Measurements from ENCODE around the gene WNT5A.

WNT5A gene

DNA sequence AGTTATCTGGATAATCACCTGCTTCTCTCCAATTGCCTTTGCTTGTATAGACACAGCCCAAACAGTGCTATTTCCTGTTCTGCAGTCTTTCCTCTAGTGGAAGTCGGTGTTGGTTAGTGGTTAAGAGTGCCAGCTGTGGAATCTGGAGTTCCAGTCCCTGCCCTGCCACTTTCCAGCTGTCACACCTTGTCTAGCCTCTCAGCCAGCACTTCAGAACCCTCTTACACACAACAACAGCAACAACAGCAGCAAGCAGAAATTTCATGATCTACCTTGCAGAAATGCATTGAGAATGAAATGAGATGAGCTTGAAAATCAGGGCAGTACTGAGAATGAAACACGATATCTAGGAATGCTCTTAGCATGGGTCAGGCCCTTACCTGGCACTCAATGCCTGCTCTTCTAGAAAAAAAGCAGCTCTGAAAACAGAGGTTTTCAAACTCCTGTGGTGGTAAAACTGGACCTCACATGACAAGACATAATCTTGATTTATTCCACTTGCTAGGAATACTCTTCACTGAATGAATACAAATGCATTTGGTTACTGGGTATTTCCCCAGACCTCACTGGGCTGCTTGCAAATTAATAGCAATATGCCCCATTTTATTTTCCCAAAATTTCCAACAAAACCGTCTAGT is 3.3 kb upstream of the WNT5A start:
- Histone ChIP-seq H3K4me1 (ENCODE audit: insufficient read depth, low read length, severe bottlenecking) (peaks cover 7% of the 10 kb centered on the region), H3K9ac (ENCODE audit: low read length) (no peak overlapping the region), H3K27ac (ENCODE audit: low read depth, low read length, poor library complexity, severe bottlenecking) (no peak overlapping the region), H2AFZ (ENCODE audit: low read length) (no peak overlapping the region), H3K4me3 (ENCODE audit: low read depth, low read length, poor library complexity, severe bottlenecking) (no peak overlapping the region), H3K4me2 (ENCODE audit: low read length) (no peak overlapping the region), H3K36me3 (ENCODE audit: insufficient read depth, low read length) (no peaks in the 10 kb centered on the region), H3K9me2 (ENCODE audit: low read depth, low read length) (no peaks in the 10 kb centered on the region), H3K9me3 (ENCODE audit: low read length) (no peaks in the 10 kb centered on the region), H4K20me1 (ENCODE audit: insufficient read depth, low read length) (no peaks in the 10 kb centered on the region), H3K79me2 (ENCODE audit: insufficient read depth, low read length) (no peaks in the 10 kb centered on the region), H3K27me3 (ENCODE audit: insufficient read depth, low read length) (no peaks in the 10 kb centered on the region), H3F3A (ENCODE audit: insufficient read depth, low read length) (no peaks in the 10 kb centered on the region)
- no peak for TF ChIP-seq EZH2 (IDR thresholded peaks at IDR 0.05; ENCODE audit: borderline replicate concordance, low read length)
- TF ChIP-seq, protein P1, sequence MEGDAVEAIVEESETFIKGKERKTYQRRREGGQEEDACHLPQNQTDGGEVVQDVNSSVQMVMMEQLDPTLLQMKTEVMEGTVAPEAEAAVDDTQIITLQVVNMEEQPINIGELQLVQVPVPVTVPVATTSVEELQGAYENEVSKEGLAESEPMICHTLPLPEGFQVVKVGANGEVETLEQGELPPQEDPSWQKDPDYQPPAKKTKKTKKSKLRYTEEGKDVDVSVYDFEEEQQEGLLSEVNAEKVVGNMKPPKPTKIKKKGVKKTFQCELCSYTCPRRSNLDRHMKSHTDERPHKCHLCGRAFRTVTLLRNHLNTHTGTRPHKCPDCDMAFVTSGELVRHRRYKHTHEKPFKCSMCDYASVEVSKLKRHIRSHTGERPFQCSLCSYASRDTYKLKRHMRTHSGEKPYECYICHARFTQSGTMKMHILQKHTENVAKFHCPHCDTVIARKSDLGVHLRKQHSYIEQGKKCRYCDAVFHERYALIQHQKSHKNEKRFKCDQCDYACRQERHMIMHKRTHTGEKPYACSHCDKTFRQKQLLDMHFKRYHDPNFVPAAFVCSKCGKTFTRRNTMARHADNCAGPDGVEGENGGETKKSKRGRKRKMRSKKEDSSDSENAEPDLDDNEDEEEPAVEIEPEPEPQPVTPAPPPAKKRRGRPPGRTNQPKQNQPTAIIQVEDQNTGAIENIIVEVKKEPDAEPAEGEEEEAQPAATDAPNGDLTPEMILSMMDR (IDR thresholded peaks at IDR 0.05; ENCODE audit: low read length), result no peak

DNA sequence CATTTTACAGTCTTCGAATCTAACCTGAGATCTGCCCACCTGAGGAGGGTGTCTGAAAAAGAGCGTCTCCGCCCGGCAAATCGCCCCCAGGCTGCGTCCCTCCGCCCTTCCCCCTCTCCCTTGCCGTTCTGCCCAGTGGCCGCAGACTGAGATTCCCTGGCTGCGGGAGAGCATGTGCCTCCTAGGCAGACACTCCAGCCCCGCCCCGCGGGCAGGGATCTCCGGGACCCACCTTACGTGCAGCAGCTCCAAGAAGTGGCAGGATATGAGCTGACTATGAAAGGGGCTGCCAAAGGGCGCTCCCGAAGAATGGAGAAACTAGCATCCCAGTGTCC is 2.7 kb upstream of the WNT5A start:
- TF ChIP-seq, protein P1 (IDR thresholded peaks at IDR 0.05; ENCODE audit: low read length), result no peak
- TF ChIP-seq EZH2 (IDR thresholded peaks at IDR 0.05; ENCODE audit: borderline replicate concordance, low read length), result no peak
- no peaks in the 10 kb centered on the region for H3K79me2 ChIP-seq (ENCODE audit: insufficient read depth, low read length)
- no peaks in the 10 kb centered on the region for H4K20me1 ChIP-seq (ENCODE audit: insufficient read depth, low read length)
- no peaks in the 10 kb centered on the region for H3K9me2 ChIP-seq (ENCODE audit: low read depth, low read length)
- H3K4me2 ChIP-seq (ENCODE audit: low read length), result no peak overlapping the region
- H3K27ac ChIP-seq (ENCODE audit: low read depth, low read length, poor library complexity, severe bottlenecking), result no peak overlapping the region
- no peak overlapping the region for H2AFZ ChIP-seq (ENCODE audit: low read length)
- H3K27me3 ChIP-seq (ENCODE audit: insufficient read depth, low read length), result no peaks in the 10 kb centered on the region
- peaks cover 7% of the 10 kb centered on the region for H3K4me1 ChIP-seq (ENCODE audit: insufficient read depth, low read length, severe bottlenecking)
- H3K9ac ChIP-seq (ENCODE audit: low read length), result no peak overlapping the region
- no peaks in the 10 kb centered on the region for H3F3A ChIP-seq (ENCODE audit: insufficient read depth, low read length)
- H3K9me3 ChIP-seq (ENCODE audit: low read length), result no peaks in the 10 kb centered on the region
- H3K36me3 ChIP-seq (ENCODE audit: insufficient read depth, low read length), result no peaks in the 10 kb centered on the region
- no peak overlapping the region for H3K4me3 ChIP-seq (ENCODE audit: low read depth, low read length, poor library complexity, severe bottlenecking)

DNA sequence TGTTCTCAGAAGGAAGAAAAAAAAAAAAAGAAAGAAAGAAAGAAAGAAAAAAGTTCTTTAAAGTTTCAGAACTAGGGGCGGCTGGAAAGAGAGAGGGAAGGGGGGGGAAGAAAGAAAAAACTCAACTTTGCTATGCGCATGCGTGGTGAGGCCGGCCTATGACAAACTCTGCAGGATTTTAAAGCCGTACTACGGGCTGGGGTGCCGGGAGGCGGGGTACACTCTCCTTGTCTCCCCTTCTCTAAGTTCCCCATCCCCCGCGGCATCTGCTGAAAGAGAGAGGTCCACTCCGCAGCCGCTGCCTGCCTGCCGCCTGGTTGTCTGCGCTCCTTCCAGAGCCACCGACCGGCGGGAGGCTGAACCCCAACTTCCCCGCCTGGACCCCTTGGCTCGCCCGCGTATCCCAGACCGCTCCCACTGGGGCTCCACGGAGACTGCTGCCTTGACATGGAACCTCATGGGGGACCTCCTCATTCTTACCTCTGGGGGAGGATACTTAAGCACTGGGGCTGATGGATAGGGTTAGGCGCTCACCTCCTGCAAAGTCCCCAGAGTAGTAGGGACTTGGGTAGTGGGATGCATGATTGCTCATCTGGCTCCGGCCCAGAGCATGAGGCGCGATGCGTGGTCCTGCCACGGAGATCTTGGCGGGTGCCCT is 1.4 kb upstream of the WNT5A start:
- Histone ChIP-seq H3K36me3 (ENCODE audit: insufficient read depth, low read length) (no peaks in the 10 kb centered on the region), H3K27ac (ENCODE audit: low read depth, low read length, poor library complexity, severe bottlenecking) (no peak overlapping the region), H3K9me2 (ENCODE audit: low read depth, low read length) (no peaks in the 10 kb centered on the region), H3K9ac (ENCODE audit: low read length) (peak overlapping the region; percentile 54; the same call in 1 of the 2 replicates), H2AFZ (ENCODE audit: low read length) (no peak overlapping the region), H3K4me2 (ENCODE audit: low read length) (peak overlapping the region; percentile 79), H3K27me3 (ENCODE audit: insufficient read depth, low read length) (no peaks in the 10 kb centered on the region), H3K4me1 (ENCODE audit: insufficient read depth, low read length, severe bottlenecking) (peaks cover 14% of the 10 kb centered on the region), H4K20me1 (ENCODE audit: insufficient read depth, low read length) (no peaks in the 10 kb centered on the region), H3K9me3 (ENCODE audit: low read length) (no peaks in the 10 kb centered on the region), H3K79me2 (ENCODE audit: insufficient read depth, low read length) (no peaks in the 10 kb centered on the region), H3K4me3 (ENCODE audit: low read depth, low read length, poor library complexity, severe bottlenecking) (peak overlapping the region; percentile 68), H3F3A (ENCODE audit: insufficient read depth, low read length) (no peaks in the 10 kb centered on the region)
- TF ChIP-seq EZH2 (IDR thresholded peaks at IDR 0.05; ENCODE audit: borderline replicate concordance, low read length), result no peak
- TF ChIP-seq, protein P1 (IDR thresholded peaks at IDR 0.05; ENCODE audit: low read length), result no peak

All from OCI-LY1 (cell line).